ENCODE measurements around the gene INPP5J. TPM values are rescaled to one million over a fixed set of nuclear protein-coding genes. Genes with fewer than 3 reads are reported as not detected.
"Not testable (repeated sequence)": the region's sequence is repeated elsewhere in the genome, so short reads cannot be mapped to it uniquely, and the experiment has no call there.

Gene INPP5J
- total RNA-seq, 3 donors from 2014 or later (not counting 1 experiment from before 2014, with no cell fraction given) = not detected

GRCh38 chr22:31095637-31096249, 27.0 kb upstream of the INPP5J start:
- H3K27me3 ChIP-seq (ENCODE audit: control insufficient read depth, insufficient read depth, low read length) = no peaks in the 10 kb centered on the region
- Mint-ChIP-seq H3K27me3 (ENCODE audit: low read depth in 2 of 2) (no peaks in the 10 kb centered on the region), H3K9me3 (no peaks in the 10 kb centered on the region), H3K36me3 (no peaks in the 10 kb centered on the region), H3K4me3 (no peak overlapping the region), H3K27ac (no peak overlapping the region), H3K4me1 (peaks cover 0 to 4% of the 10 kb centered on the region in 2 donors)
- no peak for ATAC-seq
- H3K4me1 ChIP-seq (ENCODE audit: control insufficient read depth, insufficient read depth, low read length) = no peaks in the 10 kb centered on the region
- 95% methylated on average over 3 of the region's 3 CpGs for WGBS (ENCODE audit: insufficient coverage)
- H3K4me3 ChIP-seq (ENCODE audit: low read length) = no peak overlapping the region
- H3K36me3 ChIP-seq (ENCODE audit: control insufficient read depth, insufficient read depth, low read length) = no peaks in the 10 kb centered on the region
- no peak for DNase-seq
- intact Hi-C loops (cut with micrococcal nuclease) = no loop called here
- no peaks in the 10 kb centered on the region for H3K9me3 ChIP-seq (ENCODE audit: control insufficient read depth, insufficient read depth, low read length)
- H3K27ac ChIP-seq (ENCODE audit: low read length) = no peak overlapping the region
- TF ChIP-seq, protein P1, sequence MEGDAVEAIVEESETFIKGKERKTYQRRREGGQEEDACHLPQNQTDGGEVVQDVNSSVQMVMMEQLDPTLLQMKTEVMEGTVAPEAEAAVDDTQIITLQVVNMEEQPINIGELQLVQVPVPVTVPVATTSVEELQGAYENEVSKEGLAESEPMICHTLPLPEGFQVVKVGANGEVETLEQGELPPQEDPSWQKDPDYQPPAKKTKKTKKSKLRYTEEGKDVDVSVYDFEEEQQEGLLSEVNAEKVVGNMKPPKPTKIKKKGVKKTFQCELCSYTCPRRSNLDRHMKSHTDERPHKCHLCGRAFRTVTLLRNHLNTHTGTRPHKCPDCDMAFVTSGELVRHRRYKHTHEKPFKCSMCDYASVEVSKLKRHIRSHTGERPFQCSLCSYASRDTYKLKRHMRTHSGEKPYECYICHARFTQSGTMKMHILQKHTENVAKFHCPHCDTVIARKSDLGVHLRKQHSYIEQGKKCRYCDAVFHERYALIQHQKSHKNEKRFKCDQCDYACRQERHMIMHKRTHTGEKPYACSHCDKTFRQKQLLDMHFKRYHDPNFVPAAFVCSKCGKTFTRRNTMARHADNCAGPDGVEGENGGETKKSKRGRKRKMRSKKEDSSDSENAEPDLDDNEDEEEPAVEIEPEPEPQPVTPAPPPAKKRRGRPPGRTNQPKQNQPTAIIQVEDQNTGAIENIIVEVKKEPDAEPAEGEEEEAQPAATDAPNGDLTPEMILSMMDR (IDR thresholded peaks at IDR 0.05) = no peak

DNA sequence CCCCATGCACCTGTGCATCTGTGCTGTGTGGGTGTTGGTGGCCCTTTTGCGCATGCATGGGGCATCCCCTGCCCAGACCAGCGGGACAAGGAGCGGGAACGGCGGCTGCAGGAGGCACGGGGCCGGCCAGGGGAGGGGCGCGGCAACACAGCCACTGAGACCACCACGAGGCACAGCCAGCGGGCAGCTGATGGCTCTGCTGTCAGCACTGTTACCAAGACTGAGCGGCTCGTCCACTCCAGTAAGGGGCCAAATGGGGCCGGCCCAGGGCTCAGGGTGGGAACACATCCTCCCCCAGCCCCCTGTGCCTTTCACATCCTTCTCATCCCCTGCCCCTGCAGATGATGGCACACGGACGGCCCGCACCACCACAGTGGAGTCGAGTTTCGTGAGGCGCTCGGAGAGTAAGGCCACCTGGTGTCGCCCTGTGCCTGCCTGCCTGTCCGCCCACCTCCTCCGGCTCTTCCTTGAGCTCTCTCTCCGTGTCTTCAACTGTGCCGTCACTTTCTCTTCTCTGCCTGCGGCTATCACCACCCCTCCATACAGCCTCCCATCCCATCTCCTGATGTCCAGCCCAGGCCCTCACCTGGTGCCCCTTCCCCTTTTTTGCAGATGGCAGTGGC, 26.0 kb upstream of the INPP5J start:
- 98% methylated on average over 27 of the region's 27 CpGs for WGBS (ENCODE audit: insufficient coverage)
- H3K27me3 Mint-ChIP-seq (ENCODE audit: low read depth in 2 of 2) = no peaks in the 10 kb centered on the region
- DNase-seq = no peak

DNA sequence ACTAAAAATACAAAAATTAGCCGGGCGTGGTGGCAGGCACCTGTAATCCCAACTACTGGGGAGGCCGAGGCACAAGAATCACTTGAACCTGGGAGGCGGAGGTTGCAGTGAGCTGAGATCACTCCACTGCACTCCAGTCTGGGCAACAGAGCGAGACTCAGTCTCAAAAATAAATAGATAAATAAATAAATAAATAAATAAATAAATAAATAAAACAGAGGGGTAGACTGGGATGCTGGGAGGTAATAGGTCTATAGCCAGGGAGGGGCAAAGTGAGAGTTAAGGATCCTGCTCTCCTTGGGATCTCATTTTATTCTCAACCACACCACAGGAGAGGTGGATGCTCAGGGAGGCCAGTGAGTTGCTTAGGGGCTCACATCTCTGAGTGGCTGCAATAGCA, 25.2 kb upstream of the INPP5J start:
- H3K36me3 Mint-ChIP-seq; H3K4me1 ChIP-seq (ENCODE audit: control insufficient read depth, insufficient read depth, low read length); H3K9me3 Mint-ChIP-seq; H3K27me3 ChIP-seq (ENCODE audit: control insufficient read depth, insufficient read depth, low read length); DNase-seq; intact Hi-C loops (cut with micrococcal nuclease); H3K27ac ChIP-seq (ENCODE audit: low read length); H3K4me3 Mint-ChIP-seq; ATAC-seq; H3K4me3 ChIP-seq (ENCODE audit: low read length); H3K27ac Mint-ChIP-seq; H3K36me3 ChIP-seq (ENCODE audit: control insufficient read depth, insufficient read depth, low read length); H3K27me3 Mint-ChIP-seq (ENCODE audit: low read depth in 2 of 2); H3K4me1 Mint-ChIP-seq; H3K9me3 ChIP-seq (ENCODE audit: control insufficient read depth, insufficient read depth, low read length): not testable (repeated sequence)
- WGBS (ENCODE audit: insufficient coverage) = 98% methylated on average over 4 of the region's 5 CpGs

More for the DNA sequence above, 26.0 kb upstream of the INPP5J start:
- H3K27ac ChIP-seq (ENCODE audit: low read length) = no peak overlapping the region
- ATAC-seq = no peak
- no peak overlapping the region for H3K4me3 Mint-ChIP-seq
- H3K27ac Mint-ChIP-seq = no peak overlapping the region
- intact Hi-C loops (cut with micrococcal nuclease) = no loop called here
- TF ChIP-seq, protein P1 (IDR thresholded peaks at IDR 0.05) = no peak
- H3K36me3 Mint-ChIP-seq = no peaks in the 10 kb centered on the region
- H3K27me3 ChIP-seq (ENCODE audit: control insufficient read depth, insufficient read depth, low read length) = no peaks in the 10 kb centered on the region
- H3K4me1 ChIP-seq (ENCODE audit: control insufficient read depth, insufficient read depth, low read length) = no peaks in the 10 kb centered on the region
- H3K9me3 ChIP-seq (ENCODE audit: control insufficient read depth, insufficient read depth, low read length) = no peaks in the 10 kb centered on the region
- H3K36me3 ChIP-seq (ENCODE audit: control insufficient read depth, insufficient read depth, low read length) = no peaks in the 10 kb centered on the region
- H3K9me3 Mint-ChIP-seq = no peaks in the 10 kb centered on the region
- H3K4me1 Mint-ChIP-seq = peaks cover 0 to 4% of the 10 kb centered on the region in 2 donors
- H3K4me3 ChIP-seq (ENCODE audit: low read length) = no peak overlapping the region

- H3K27ac ChIP-seq (ENCODE audit: low read length) = no peak overlapping the region
- H3K36me3 Mint-ChIP-seq = no peaks in the 10 kb centered on the region
- no peaks in the 10 kb centered on the region for H3K27me3 ChIP-seq (ENCODE audit: control insufficient read depth, insufficient read depth, low read length)
- H3K27ac Mint-ChIP-seq = no peak overlapping the region
- no peaks in the 10 kb centered on the region for H3K9me3 ChIP-seq (ENCODE audit: control insufficient read depth, insufficient read depth, low read length)
- no peaks in the 10 kb centered on the region for H3K9me3 Mint-ChIP-seq
- WGBS (ENCODE audit: insufficient coverage) = 94% methylated on average over 10 of the region's 10 CpGs
- peaks cover 0 to 4% of the 10 kb centered on the region in 2 donors for H3K4me1 Mint-ChIP-seq
- no peaks in the 10 kb centered on the region for H3K4me1 ChIP-seq (ENCODE audit: control insufficient read depth, insufficient read depth, low read length)
- no peak overlapping the region for H3K4me3 ChIP-seq (ENCODE audit: low read length)
- H3K27me3 Mint-ChIP-seq (ENCODE audit: low read depth in 2 of 2) = no peaks in the 10 kb centered on the region
- ATAC-seq (no peak), DNase-seq (no peak)
- H3K4me3 Mint-ChIP-seq = no peak overlapping the region
- TF ChIP-seq, protein P1 (IDR thresholded peaks at IDR 0.05) = no peak
- no peaks in the 10 kb centered on the region for H3K36me3 ChIP-seq (ENCODE audit: control insufficient read depth, insufficient read depth, low read length)
- intact Hi-C loops (cut with micrococcal nuclease) = no loop called here
Measured at GRCh38 chr22:31097941-31098631, 24.7 kb upstream of the INPP5J start.
